PC-3 (cell line): ENCODE results near the gene PDE6C. TPM values are rescaled to one million over a fixed set of nuclear protein-coding genes. Genes with fewer than 3 reads are reported as not detected.

Experiments
- ATAC-seq: fragments of 200-7000 bp; cut with Tn5 transposase; 2 replicates; pipeline ENCODE4 v1.9.1; 2020; ENCODE audit warnings: mild to moderate bottlenecking, moderate library complexity
- Bru-seq: library from RNA; stranded (reverse); fragments of 400-500 nt; gene quantifications from one replicate; lab custom pipeline; 2021; lab: Mats Ljungman, UMichigan
- BruChase-seq, 2 experiments: library from RNA; stranded (reverse); fragments of 400-500 nt; gene quantifications; one replicate each; lab custom pipeline; 2021; lab: Mats Ljungman, UMichigan
- BruUV-seq: library from RNA; stranded (reverse); fragments of 400-500 nt; replicated peaks from 2 replicates; lab custom pipeline; 2021; lab: Mats Ljungman, UMichigan
- CTCF ChIA-PET: fragments of 300-600 bp; sonication (Branson Sonifier 250); formaldehyde crosslinking; loops from one replicate; lab custom pipeline; 2022; ENCODE audit warnings: antibody characterized with exemption; lab: Charles Lee
- POLR2A ChIA-PET: fragments of 300-600 bp; sonication (Branson Sonifier 250); formaldehyde crosslinking; loops from one replicate; lab custom pipeline; 2022; ENCODE audit warnings: antibody characterized with exemption; ENCODE audit not compliant: unreplicated experiment; lab: Charles Lee
- DNase-seq: peaks from one replicate; pipeline ENCODE4 v3.0.0-alpha.2; 2015
- H2AFZ ChIP-seq: fragments of 300-600 bp; sonication (generic); 2 replicates; pipeline ENCODE4 v1.6.0; 2016; ENCODE audit warnings: antibody characterized with exemption, low read length
- H3F3A ChIP-seq: fragments of 300-600 bp; sonication (generic); one replicate; pipeline ENCODE4 v1.6.0; 2017; ENCODE audit warnings: antibody characterized with exemption, low read length, control low read depth, mild to moderate bottlenecking; ENCODE audit not compliant: unreplicated experiment
- H3K27ac ChIP-seq: fragments of 300-600 bp; sonication (generic); 2 replicates; pipeline ENCODE4 v1.5.1; 2016; ENCODE audit warnings: mild to moderate bottlenecking, low read length
- H3K27me3 ChIP-seq: fragments of 300-600 bp; sonication (generic); 2 replicates; pipeline ENCODE4 v1.6.1; 2016; ENCODE audit warnings: low read length, mixed read lengths
- H3K36me3 ChIP-seq: fragments of 300-600 bp; sonication (generic); 2 replicates; pipeline ENCODE4 v1.6.1; 2016; ENCODE audit warnings: low read depth, mixed run types, low read length, mixed read lengths
- H3K4me1 ChIP-seq: fragments of 300-600 bp; sonication (generic); 2 replicates; pipeline ENCODE4 v1.5.1; 2016; ENCODE audit warnings: low read length; ENCODE audit not compliant: insufficient read depth
- H3K4me2 ChIP-seq: fragments of 300-600 bp; sonication (generic); 2 replicates; pipeline ENCODE4 v1.6.0; 2016; ENCODE audit warnings: low read length
- H3K4me3 ChIP-seq: fragments of 300-600 bp; sonication (generic); 2 replicates; pipeline ENCODE4 v1.5.1; 2016; ENCODE audit warnings: mild to moderate bottlenecking, low read length, mixed read lengths
- H3K79me2 ChIP-seq: fragments of 300-600 bp; sonication (generic); 2 replicates; pipeline ENCODE4 v1.6.1; 2017; ENCODE audit warnings: low read length, mixed read lengths
- H3K9ac ChIP-seq: fragments of 300-600 bp; sonication (generic); 2 replicates; pipeline ENCODE4 v1.6.0; 2016; ENCODE audit warnings: mild to moderate bottlenecking, low read length
- H3K9me2 ChIP-seq: fragments of 300-600 bp; sonication (generic); replicated peaks from 2 replicates; pipeline ENCODE4 v1.6.1; 2016; ENCODE audit warnings: mixed run types, low read length, mixed read lengths
- H3K9me3 ChIP-seq: fragments of 300-600 bp; sonication (generic); 2 replicates; pipeline ENCODE4 v1.6.1; 2016; ENCODE audit warnings: low read length, mixed read lengths
- H4K20me1 ChIP-seq: fragments of 300-600 bp; sonication (generic); 2 replicates; pipeline ENCODE4 v1.6.1; 2016; ENCODE audit warnings: low read length, mixed read lengths
- EZH2 ChIP-seq: fragments of 300-600 bp; sonication (generic); IDR thresholded peaks from one replicate; pipeline ENCODE4 v1.6.1; 2017; ENCODE audit warnings: antibody characterized with exemption, mild to moderate bottlenecking, low read length; ENCODE audit not compliant: unreplicated experiment
- EZH2phosphoT487 ChIP-seq: fragments of 300-600 bp; sonication (generic); IDR thresholded peaks from 2 replicates; pipeline ENCODE4 v1.6.1; 2018; ENCODE audit warnings: mild to moderate bottlenecking, antibody characterized with exemption, low read length, borderline replicate concordance
- intact Hi-C: fragments of 100-400 bp; cut with micrococcal nuclease; formaldehyde crosslinking; loops from 2 replicates; pipeline ENCODE4 v1.9.0; 2023
- long read RNA-seq: library from polyadenylated mRNA; unstranded; transcript quantifications from one replicate; pipeline ENCODE4 v2.0.0, GENCODE V29; 2021; ENCODE audit not compliant: unreplicated experiment
- total RNA-seq: library from RNA; depleted of rRNA; stranded (reverse); fragments of >200 nt; gene quantifications from 2 replicates; pipeline ENCODE4 v1.2.3, GENCODE V29; 2014; rRNA removed
- TF ChIP-seq, protein P1 (sequence below): fragments of 300-600 bp; sonication (generic); conservative IDR thresholded peaks from 2 replicates; pipeline ENCODE4 v1.5.1; 2017; ENCODE audit warnings: antibody characterized with exemption, low read depth, mild to moderate bottlenecking, low read length

The PDE6C gene
- total RNA-seq, result not detected in 2 replicates
- not detected for Bru-seq, nascent RNA
- percentile 3 among the genes with signal in this experiment for BruChase-seq, experiment 1, labeled RNA remaining after a 6-hour chase
- percentile 1 among the genes with signal in this experiment for BruChase-seq, experiment 2, labeled RNA remaining after a 2-hour chase
- long read RNA-seq, result 0 reads

DNA sequence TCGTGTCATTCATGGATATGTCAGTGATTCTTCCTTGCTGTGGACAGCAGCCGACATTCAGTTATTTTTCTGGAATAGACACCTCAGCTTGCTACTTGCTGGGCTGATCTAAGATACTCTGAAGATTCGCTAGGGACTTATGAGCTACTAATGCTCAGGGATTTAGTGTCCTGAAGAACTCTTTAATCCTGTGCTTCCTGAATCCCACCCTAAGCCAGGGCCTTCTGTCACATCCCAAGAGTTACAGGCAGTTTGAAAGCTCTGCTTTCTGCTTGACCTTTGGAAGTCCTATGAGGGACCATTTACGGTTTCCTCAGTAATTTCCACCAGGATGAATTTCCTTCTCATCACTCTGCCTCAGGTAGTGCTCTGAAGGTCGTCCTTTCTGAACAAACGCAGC is at the start of gene PDE6C:
PDE6C (plus strand) TSS at position 227 of the 400 bp plus-strand sequence. CDS start 189 bp downstream, outside the sequence.
- no peaks in the 10 kb centered on the region for H3K4me1 ChIP-seq
- CTCF ChIA-PET, result no interaction called here

DNA sequence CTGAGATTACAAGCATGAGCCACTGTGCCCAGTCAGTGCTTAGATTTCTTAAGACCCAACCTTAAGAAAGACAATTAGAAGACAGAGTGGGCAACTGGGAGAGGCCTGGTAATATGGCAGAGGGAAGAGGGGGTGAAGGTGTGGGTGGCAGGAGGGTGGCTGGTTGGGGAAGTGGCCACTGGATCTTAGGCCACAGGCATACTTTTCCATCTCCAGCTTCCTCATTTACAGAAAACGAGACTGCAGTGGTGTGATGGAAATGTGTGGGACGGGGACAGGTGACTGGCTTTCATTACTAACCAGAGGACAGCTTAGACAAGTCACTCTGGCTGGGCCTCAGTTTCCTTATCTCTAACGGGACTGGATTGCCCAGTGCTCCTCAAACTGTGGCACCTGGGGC is 46.9 kb upstream of the PDE6C start:
- Histone ChIP-seq H3K4me2 (no peak overlapping the region), H3K4me3 (no peak overlapping the region; the same call in 1 of the 2 replicates), H3F3A (no peaks in the 10 kb centered on the region), H3K9ac (no peak overlapping the region), H3K4me1 (peaks cover 4% of the 10 kb centered on the region; the same call in 1 of the 2 replicates), H3K36me3 (no peaks in the 10 kb centered on the region), H3K27ac (no peak overlapping the region), H3K79me2 (no peaks in the 10 kb centered on the region), H4K20me1 (no peaks in the 10 kb centered on the region), H3K9me3 (no peaks in the 10 kb centered on the region), H2AFZ (no peak overlapping the region), H3K27me3 (no peaks in the 10 kb centered on the region), H3K9me2 (no peaks in the 10 kb centered on the region)
- TF ChIP-seq, protein P1, sequence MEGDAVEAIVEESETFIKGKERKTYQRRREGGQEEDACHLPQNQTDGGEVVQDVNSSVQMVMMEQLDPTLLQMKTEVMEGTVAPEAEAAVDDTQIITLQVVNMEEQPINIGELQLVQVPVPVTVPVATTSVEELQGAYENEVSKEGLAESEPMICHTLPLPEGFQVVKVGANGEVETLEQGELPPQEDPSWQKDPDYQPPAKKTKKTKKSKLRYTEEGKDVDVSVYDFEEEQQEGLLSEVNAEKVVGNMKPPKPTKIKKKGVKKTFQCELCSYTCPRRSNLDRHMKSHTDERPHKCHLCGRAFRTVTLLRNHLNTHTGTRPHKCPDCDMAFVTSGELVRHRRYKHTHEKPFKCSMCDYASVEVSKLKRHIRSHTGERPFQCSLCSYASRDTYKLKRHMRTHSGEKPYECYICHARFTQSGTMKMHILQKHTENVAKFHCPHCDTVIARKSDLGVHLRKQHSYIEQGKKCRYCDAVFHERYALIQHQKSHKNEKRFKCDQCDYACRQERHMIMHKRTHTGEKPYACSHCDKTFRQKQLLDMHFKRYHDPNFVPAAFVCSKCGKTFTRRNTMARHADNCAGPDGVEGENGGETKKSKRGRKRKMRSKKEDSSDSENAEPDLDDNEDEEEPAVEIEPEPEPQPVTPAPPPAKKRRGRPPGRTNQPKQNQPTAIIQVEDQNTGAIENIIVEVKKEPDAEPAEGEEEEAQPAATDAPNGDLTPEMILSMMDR, result no peak
- TF ChIP-seq EZH2phosphoT487 (no peak), EZH2 (no peak)
- ATAC-seq (no peak), DNase-seq (no peak)
- BruUV-seq, result no TSS peak
- intact Hi-C loops, result no loop called here
- ChIA-PET POLR2A (no interaction called here), CTCF (no interaction called here)

More for the DNA sequence above, at the start of gene PDE6C:
- no peak for TF ChIP-seq EZH2
- TF ChIP-seq EZH2phosphoT487, result no peak
- TF ChIP-seq, protein P1, result no peak
- H3K27ac ChIP-seq, result no peak within 1 kb of the TSS
- H3K27me3 ChIP-seq, result no peaks in the 10 kb centered on the region
- intact Hi-C loops, result no loop called here
- no peaks in the 10 kb centered on the region for H3K36me3 ChIP-seq
- no peak within 1 kb of the TSS for H2AFZ ChIP-seq
- H3K4me3 ChIP-seq, result no peak within 1 kb of the TSS
- ATAC-seq, result no peak
- H3K4me2 ChIP-seq, result no peak within 1 kb of the TSS
- DNase-seq, result no peak
- no peaks in the 10 kb centered on the region for H3K9me3 ChIP-seq
- BruUV-seq, result no TSS peak
- H3K79me2 ChIP-seq, result no peaks in the 10 kb centered on the region
- H3F3A ChIP-seq, result no peaks in the 10 kb centered on the region
- H4K20me1 ChIP-seq, result no peaks in the 10 kb centered on the region
- H3K9me2 ChIP-seq, result no peaks in the 10 kb centered on the region
- POLR2A ChIA-PET, result no interaction called here
- no peak within 1 kb of the TSS for H3K9ac ChIP-seq
